ENCODE data around the gene PHTF2.
"Not testable (repeated sequence)": the region's sequence is repeated elsewhere in the genome, so short reads cannot be mapped to it uniquely, and the experiment has no call there.

Gene PHTF2

GRCh38 chr7:77831953-77832352 lies 33.4 kb downstream of the PHTF2 start:
- no peak for DNase-seq

GRCh38 chr7:77833136-77833535 lies 34.6 kb downstream of the PHTF2 start:
- DNase-seq = no peak

- not testable (repeated sequence) for DNase-seq
These were observed 37.9 kb downstream of the PHTF2 start for GRCh38 chr7:77836425-77836824.

GRCh38 chr7:77837275-77837674 lies 38.7 kb downstream of the PHTF2 start:
- DNase-seq = no peak

GRCh38 chr7:77837966-77838365 lies 39.4 kb downstream of the PHTF2 start:
- DNase-seq = no peak

GRCh38 chr7:77838929-77839491 lies 40.4 kb downstream of the PHTF2 start:
- no peak for DNase-seq

GRCh38 chr7:77839919-77840318 lies 41.3 kb downstream of the PHTF2 start:
- no peak for DNase-seq

- no peak for DNase-seq
These were observed 44.6 kb downstream of the PHTF2 start for GRCh38 chr7:77843194-77843593.

- no peak for DNase-seq
These were observed 47.9 kb downstream of the PHTF2 start for GRCh38 chr7:77846317-77847092.

GRCh38 chr7:77855371-77856083 lies 57.0 kb downstream of the PHTF2 start:
- no peak for DNase-seq

- DNase-seq = no peak
These were observed 59.7 kb downstream of the PHTF2 start for GRCh38 chr7:77858278-77858677.

GRCh38 chr7:77859343-77859742 lies 60.8 kb downstream of the PHTF2 start:
- no peak for DNase-seq

GRCh38 chr7:77862691-77863090 lies 64.1 kb downstream of the PHTF2 start:
- no peak for DNase-seq

GRCh38 chr7:77863860-77864259 lies 65.3 kb downstream of the PHTF2 start:
- no peak for DNase-seq

GRCh38 chr7:77866370-77866769 lies 67.8 kb downstream of the PHTF2 start:
- no peak for DNase-seq

- no peak for DNase-seq
These were observed 68.4 kb downstream of the PHTF2 start for GRCh38 chr7:77866786-77867536.

GRCh38 chr7:77867537-77867865 lies 68.9 kb downstream of the PHTF2 start:
- no peak for DNase-seq

GRCh38 chr7:77872256-77872655 lies 73.7 kb downstream of the PHTF2 start:
- DNase-seq = not testable (repeated sequence)

- DNase-seq = not testable (repeated sequence)
These were observed 75.1 kb downstream of the PHTF2 start for GRCh38 chr7:77873416-77874327.

- DNase-seq = no peak
These were observed 79.2 kb downstream of the PHTF2 start for GRCh38 chr7:77877791-77878190.

- no peak for DNase-seq
These were observed 79.9 kb downstream of the PHTF2 start for GRCh38 chr7:77878500-77878899.

- DNase-seq = no peak
These were observed 80.7 kb downstream of the PHTF2 start for GRCh38 chr7:77879272-77879671.
